Measurements from ENCODE around the gene COL23A1.

Gene COL23A1

DNA sequence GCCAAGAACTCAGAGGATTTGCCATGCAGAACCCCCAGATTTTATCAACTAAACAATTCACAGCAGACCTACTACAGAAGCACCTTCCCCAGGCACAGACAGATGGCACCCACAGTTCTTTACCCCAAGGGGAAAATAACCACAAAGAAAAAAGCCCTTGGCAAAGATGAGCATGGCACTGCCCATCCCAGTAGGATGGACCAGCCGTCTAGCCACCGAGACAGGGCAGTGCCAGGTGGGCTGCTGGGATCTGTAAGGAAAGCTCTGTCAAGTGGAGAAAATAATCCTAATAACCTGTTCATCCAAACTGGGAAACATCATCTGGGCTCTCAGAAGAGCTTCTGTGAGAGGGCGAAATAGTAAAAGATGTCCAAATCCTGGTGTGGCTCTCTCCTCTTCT is 130.0 kb downstream of the COL23A1 start:
- DNase-seq (ENCODE audit: low read depth) = no peak

DNA sequence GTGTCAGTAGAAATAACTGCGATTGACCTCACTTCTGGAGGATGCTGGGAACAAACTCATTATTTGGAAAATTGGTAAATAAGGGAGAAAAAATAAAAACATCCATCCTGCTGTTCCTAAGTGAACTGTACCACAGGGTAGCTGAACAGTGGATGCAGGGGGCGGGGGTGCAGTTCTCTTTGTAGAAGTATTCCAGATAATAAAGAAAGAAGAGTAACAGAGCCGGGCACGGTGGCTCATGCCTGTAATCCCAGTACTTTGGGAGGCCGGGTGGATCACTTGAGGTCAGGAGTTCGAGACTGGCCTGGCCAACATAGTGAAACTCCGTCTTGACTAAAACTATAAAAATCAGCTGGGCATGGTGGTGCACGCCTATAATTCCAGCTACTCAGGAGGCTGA is 132.1 kb downstream of the COL23A1 start:
- DNase-seq (ENCODE audit: low read depth) = no peak

DNA sequence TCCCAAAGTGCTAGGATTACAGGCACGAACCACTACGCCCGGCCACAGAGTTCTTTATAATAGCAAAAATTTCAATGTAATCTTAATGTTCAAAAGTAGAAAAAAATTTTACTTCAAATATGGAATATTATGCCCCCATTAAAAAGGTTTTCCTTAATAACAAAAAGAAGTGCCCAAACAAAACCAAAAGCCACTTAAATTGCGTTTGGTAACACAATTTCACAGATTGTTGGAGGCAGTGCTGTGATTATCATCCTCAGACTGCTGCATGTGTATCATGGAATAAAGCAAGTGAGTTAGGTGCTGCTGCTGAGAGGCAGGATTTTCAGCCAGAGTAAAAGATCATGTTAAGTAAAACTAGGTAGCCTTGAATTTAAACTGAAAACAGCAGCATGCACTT is 132.7 kb downstream of the COL23A1 start:
- no peak for DNase-seq (ENCODE audit: low read depth)

DNA sequence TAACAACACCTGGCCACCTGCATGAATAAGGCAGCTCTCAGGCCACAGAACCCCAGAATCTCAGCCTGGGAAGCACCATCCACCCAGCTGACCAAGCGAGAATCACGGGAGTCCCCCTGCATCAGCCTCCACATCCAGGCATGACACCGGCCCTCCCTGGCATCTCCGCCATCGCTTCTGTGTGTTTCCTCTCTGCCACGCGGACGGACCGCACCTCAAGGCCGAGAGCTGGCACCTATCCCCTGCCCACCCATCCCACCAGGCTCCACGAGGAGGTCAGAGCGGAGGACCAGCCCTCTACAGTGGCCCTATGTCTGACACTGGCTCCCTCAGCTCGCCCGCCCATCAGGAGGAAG is 134.7 kb downstream of the COL23A1 start:
- no peak for DNase-seq (ENCODE audit: low read depth)

DNA sequence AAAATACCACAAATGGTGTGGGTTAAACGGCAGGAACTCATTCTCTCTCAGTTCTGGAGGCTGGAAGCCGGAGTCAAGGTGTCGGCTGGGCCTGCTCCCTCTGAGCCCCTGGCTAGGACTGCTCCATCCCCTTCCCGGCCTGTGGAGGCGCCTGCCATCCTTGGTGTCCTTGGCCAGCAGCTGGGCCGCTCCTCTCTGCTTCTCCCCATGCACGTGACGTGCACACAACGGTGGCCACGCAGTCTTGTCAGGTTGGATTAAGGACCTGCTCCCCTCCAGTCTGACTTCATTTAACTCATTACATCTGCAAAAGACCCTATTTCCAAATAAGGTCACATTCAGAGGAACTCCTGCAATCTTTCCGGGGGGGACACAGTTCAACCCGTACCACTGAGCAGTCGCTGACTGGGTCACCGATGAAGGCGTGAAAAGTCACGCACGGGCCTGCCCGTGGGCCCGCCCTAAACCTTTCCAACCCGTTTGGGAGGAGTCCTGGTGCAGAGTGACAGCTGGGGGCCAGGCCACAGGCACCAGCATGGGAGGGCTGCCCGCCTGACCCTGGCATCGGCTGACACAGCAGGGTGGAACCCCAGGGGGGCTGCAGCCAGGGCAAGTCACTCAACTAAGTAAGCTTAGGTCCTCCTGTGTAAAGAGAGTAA is 135.2 kb downstream of the COL23A1 start:
- no peak for DNase-seq (ENCODE audit: low read depth)

DNA sequence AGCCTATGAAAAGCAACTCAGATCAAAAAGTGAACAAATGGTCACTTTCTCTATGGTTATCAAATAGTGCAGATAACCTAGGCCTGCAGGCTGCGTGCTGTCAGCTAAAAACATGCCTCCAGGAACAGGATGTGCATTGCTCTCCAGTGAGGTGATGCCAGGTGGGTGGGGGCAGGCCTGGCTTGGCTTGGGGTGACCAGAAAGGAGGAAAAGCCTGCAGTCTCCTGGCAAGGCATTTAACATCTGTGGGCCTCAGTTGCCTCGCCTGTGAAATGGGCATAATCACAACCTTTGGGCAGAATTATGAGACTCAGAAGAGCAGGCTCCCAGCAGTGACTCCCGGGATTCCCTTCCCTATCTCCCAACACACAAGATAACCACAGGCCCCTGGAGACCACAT is 135.9 kb downstream of the COL23A1 start:
- no peak for DNase-seq (ENCODE audit: low read depth)

DNA sequence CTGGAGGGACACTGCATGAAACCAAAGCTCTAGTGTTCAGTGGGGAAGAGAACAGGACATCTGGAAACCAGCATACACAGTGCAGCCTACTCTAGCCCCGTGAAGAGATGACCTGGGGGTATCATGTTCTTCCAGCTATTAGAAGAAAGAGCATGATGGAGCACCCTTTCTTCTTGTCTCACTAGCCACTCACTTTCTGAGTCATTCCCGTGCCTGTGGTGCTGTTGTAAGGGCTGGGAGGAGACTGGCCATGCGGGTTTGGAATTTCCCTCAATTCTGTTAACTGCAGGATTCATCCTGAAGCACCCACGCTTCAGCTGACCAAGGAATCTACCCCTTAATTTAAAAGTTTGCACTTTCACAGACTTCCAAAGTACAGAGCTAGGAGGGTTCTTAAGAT is 137.0 kb downstream of the COL23A1 start:
- no peak for DNase-seq (ENCODE audit: low read depth)

DNA sequence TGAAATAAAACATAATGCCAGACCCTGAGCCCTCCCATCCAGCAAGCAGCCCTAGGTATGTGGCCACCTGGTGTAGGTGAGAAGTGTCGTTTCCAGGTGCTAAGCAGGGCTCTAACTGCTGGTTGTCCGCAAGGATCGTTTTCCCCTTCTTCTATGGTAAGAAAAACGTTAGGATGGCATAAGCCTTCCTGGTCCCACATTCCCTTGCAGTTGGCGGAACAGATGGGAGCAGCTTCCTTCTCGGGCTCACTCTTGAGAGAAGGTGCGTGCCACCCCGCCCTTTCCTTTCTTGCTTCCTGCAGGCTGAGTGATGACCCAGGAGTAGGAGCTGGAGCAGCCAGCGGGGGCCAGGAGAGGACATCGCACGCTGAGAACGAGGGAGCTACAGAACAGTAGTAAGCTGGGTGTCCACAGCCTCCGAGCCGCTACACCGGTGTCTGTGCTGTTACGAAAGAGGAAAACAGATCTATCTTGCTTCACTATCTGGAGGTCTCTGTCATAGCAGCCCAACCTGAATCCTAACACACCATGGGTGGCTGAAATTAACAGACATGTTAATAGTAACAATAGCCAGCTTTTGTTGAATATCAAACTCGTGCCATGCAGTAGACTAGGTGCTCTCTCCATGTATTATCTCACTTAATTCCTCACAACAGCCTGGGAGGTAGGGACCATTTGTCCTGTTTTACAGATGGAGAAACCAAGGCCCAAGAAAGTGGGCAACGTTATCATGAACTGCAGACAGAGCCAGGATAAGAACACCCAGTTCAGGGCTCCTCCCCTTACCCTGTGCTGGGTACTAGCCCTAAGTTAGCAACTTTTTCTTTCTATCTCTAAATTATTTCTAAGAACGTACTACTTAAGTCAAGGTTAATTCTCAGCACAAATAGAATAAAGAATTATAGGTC is 139.8 kb downstream of the COL23A1 start:
- no peak for DNase-seq (ENCODE audit: low read depth)

DNA sequence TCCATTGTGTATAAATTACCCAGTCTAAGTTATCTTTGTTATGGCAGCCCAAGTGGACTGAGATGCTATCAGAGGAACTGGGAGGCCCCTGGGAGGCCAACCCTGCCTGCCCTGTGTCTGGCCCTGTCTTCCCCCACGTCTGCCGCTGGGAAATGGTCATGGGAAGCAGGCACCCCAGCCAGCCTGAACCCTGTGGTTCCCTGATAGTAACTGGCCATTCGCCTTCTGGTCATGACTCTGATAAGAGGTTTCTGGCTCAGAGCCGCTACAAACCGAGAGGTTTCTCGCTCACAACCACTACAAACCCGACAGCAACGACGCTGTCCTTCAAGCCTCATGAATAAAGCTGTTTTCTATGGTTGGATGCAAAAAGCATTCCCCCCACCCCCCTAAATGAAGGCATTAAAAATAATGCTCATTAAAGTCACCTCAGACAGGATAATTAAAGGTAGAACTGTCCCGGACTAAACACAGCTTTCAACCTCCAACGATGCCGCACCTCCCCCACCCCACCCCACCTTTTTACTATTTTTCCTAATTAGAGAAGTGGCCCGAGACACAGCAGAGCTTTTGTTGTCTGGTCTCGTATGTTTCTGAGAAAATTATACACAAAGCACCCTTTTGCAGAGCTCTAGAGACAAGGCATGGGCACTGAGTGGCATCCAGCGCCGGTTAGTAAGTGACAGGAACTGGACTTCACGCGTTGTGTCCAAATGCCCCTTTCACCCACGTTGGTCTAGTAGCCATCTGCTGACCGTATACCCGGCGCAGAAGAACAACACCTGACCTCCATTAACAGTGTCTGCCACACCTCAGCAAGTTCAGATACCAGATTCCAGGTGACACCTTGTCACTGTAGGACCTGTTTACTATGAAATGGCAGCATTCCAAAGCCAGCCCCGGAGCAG is 140.8 kb downstream of the COL23A1 start:
- no peak for DNase-seq (ENCODE audit: low read depth)

DNA sequence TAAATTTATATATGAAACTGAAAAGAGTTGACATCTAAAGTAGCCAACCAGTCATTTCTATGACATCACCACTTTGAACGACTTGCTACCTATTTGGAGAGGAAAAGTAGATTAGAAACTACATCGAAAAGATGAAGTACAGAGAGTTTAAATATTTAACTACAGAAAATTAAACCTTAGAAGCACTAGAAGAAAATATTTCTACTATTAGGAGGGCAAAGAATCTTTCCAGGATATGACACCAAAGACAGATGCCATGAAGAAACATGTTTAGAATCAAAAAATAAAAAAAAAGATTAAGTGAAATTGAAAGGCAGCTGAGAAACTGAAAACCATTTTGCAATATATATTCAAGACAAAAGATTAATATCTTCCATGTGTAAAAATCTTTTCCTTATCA is 144.7 kb downstream of the COL23A1 start:
- no peak for DNase-seq (ENCODE audit: low read depth)

DNA sequence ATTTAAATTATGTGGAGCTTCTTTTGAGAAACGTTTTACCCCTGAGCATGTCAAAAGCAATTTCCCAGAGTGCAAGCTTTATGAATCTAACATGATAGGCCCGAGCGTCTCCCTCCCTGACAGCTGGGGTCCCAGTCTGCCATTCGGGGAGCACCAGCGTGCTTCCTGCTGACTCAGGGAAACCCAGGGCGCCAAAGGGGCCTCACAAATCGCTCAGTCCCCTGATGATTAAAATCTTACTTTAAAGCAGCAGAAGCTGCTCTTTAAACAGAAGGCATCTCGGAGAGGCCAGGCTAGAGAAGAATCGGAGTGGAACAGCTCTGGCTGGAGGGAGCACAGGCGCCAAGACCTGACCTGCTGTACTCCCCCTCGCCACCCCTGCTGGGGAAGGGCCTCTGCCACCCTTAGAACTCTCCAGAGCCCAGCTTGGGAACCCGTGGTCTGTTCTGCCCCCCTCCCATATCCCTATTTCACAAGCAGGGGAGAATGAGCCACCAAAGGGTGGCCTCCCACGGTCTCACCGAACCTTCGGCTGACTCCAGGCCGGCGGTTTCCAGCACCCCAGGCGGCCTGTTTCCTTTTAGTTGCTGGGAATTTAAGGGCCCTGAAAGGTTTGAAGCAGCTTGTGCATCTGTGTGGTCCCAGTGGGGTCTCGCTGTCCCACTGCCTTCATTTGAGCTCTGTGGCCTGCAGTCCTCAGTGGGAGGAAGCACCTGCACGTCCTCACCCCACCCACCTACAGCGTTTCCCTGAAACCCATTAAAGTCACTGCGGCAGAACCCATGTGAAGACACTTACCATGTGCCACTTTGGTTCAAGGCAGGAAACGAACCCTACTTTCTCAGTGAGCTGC is 147.6 kb downstream of the COL23A1 start:
- no peak for DNase-seq (ENCODE audit: low read depth)

DNA sequence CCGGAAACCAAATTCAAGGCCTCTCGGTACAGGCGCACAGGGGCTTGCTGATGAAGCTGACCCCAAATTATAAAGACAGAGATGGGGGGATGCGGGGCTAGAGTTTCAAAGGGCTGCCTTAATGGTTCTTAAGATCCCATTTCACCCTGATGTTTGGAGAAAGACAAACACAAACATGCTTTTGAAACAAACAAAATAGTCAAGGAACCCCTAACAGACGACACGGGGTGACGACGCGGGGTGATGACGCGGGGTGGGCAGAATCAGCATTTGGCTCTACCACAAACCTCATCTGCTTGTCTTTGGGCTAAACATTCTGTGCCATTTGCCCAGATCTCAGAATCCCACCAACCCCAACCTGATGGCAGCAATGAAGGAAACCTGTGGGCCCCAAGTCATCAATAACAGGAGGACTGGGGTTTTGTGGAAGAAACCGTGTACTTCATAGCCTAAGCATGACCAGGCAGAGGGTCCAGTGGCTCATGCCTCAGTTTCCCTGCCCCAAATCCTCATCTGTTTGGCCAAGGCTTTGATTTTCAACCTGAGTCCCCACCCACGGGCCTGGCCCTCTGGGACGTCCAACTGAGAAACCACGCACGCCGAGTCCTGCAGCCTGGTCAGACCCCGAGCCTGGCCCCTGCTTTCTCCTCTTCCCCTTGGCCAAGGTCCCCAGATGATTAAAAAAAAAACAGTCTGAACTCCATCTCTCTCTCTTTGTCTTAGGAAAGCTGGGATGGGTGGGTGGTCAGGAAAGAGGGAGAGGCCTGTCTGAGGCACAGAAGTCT is 148.5 kb downstream of the COL23A1 start:
- no peak for DNase-seq (ENCODE audit: low read depth)

DNA sequence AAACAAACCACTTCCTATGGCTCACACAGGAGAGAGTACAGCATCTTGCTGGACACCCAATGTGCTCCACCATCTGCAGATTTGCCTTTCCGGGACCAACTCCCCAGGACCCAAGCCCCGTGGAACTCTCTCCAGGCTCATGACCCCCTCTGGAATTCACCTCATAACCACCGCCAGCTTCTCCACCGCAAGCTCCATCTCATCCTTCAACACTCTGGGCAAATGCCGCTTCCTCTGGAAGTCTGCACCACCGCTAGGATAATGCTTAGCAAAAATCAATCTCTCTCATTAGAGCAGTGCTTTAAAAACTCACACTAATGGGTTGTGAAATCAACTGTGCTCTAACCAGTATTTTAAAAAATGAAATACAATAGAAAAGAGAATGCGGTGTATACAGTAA is 150.0 kb downstream of the COL23A1 start:
- DNase-seq (ENCODE audit: low read depth) = no peak

DNA sequence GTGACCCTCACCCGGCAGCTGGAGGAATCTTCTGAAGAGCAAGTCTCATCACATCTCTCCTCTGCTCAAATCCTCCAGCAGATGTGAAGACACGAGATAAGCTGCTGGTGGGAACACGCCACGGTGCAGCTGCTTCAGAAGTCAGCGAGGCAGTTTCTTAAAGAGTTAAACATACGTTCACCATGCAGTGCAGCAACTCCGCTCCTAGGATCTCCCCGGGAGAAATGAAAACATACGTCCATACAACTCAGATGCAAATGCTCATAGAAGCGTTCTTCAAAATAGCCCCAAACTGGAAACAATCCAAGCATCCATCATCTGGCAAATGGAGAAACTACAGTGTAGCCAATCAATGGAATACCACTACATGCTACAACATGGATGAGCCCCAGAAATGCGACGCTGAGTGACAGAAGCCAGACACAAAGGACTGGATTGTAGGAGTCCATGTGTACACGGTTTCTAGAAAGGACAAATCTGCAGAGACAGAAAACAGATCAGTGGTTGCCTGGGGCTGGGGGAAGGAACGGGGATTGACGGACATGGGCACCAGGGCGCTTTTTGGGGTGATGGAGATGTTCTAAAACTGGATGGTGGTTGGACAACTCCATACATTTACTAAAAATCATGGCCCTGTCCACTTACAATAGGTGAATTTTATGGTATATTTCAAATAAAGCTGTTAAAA is 150.6 kb downstream of the COL23A1 start:
- DNase-seq (ENCODE audit: low read depth) = no peak

DNA sequence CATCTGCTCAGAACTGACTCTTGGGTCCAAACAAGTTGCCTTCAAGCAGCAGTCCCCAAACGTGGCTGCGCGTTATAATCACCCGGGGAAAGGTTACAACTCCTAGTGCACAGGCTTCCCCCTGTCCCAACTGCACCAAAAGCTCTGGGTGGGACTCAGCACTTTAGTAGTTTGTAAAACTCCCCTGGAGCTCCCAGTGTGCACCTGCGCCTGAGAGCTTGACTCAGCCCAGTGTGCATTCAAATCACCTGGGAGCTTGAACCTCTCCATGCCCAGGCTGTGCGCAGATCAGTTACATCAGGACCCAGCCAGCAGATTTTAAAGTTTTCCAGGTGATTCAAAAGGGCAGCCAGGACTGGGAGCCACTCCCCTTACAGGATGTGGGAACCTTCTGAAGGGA is 151.4 kb downstream of the COL23A1 start:
- no peak for DNase-seq (ENCODE audit: low read depth)

DNA sequence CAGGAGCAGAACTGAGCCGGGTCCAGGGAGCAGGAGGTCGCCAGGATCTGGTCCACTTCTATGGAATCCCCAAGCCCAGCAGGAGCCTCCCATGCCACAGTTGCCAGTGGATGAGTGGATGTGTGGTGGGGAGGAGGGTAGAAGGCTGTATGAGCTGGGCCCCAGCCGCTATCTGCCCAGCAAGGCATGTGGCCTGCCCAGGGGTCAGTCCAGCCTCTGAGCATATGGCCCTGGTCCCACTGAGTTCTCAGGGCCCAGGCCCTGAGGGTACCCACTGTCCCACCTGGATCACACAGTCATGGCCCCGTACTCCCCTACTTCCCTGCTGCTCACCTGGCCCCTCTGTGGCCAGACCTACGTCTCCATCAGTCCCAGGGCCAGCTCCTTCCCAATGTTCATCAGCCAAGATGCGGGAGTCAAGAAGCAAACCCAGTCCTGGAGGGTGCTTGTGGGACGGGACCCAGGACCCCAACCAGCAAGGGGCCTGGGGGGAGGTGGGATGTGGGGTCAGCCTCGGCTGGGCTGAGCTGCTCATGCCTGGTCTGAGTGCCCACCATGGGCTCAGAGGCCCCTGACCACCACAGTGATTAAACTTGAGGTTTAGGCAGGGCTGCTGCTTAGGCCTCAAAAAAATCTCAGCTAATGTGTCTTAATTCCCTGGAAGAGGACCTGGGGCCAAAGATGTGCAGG is 152.7 kb downstream of the COL23A1 start:
- no peak for DNase-seq (ENCODE audit: low read depth)

DNA sequence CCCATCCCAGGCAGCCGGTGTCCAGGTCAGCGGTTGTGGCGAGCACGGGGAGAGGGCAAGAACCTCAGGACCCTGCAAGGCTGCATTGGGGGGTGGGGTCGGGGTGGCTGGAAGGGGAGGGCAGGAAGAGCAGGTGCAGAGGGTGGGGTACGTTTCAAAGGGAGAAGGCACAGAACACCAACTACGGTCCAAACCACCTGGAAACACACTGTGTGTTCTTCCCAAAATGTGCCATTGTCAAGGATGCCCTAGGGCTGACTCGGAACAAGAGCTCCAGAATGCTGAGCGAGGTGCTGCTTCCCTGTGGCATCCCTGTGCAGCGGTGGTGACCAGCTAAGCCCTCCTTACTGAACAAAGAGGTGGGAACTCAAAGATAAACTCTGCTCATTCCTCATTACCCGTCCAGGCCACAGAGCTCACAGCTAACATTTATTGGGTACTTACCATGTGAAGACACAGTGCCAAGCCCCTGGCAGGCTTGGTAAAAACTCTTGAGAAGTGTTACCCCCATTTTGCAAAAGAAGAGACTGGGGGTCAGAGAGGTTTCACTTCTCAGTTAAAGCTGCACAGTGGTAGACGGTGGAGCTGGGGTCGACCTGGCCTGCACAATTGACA is 153.8 kb downstream of the COL23A1 start:
- DNase-seq (ENCODE audit: low read depth) = no peak

DNA sequence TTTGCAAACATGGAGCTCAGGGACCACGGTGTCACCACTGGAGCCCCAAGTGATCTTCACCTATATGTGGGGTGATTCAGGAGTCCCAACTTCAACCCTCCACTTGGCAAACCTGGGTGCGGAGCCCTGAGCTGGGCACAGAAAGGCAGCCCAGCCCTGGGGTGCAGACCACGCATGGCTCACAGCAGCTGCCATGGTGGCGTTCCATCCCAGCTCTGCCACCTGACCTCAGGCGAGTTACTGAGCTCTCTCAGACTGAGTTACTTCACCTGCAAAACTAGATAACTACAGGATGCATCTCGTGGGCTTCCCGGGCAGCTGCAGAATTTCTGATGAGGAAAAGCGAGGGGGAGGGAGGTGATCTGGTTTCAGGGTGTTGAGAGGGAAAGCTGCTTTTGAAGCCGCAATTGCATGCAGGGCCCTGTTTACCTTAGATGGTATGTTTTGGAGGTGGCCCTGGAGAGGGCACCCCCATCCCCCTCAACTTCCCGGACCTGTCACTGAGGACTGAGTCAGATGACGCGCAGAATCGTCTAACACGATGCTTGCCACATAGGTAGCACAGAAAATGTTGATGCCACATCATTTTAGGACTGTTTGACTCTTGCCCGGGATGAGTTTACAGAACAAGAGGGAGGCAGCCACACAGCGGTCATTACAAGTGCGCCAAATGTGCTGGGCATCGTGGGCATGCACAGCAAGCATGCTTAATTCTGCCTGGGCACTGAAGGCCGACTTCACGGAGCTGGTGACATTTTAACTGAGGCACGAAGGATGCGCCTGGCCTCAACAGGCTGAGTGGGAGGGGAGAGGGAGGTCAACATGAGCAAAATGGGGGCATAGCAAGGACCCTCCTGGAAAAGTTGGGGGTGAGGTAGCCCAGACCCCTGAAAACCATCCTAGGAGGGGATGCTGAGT is 154.6 kb downstream of the COL23A1 start:
- DNase-seq (ENCODE audit: low read depth) = no peak

Measured in T follicular helper cell (primary cell).